HFFc6 (cell line): Measurements from ENCODE around the gene NAV1. TPM values are rescaled to one million over a fixed set of nuclear protein-coding genes. Genes with fewer than 3 reads are reported as not detected.

Source experiments
- DNase-seq: peaks from one replicate; pipeline ENCODE4 v3.0.0-alpha.2; 2018
- H3K27ac Mint-ChIP-seq: 2 replicates; pipeline ENCODE4 v1.8.0; 2020; ENCODE audit warnings: mild to moderate bottlenecking, mixed read lengths
- H3K27me3 Mint-ChIP-seq: 2 replicates; pipeline ENCODE4 v1.8.0; 2021; ENCODE audit warnings: mild to moderate bottlenecking, moderate library complexity, mixed read lengths; ENCODE audit not compliant: insufficient read depth
- H3K36me3 Mint-ChIP-seq: 2 replicates; pipeline ENCODE4 v1.8.0; 2021; ENCODE audit warnings: low read depth, mixed read lengths
- H3K4me1 Mint-ChIP-seq: 2 replicates; pipeline ENCODE4 v1.8.0; 2020; ENCODE audit warnings: low read depth, mixed read lengths
- H3K4me3 Mint-ChIP-seq: 2 replicates; pipeline ENCODE4 v1.8.0; 2020; ENCODE audit warnings: mild to moderate bottlenecking, moderate library complexity, mixed read lengths
- H3K9me3 Mint-ChIP-seq: 2 replicates; pipeline ENCODE4 v1.8.0; 2020; ENCODE audit warnings: mild to moderate bottlenecking, mixed read lengths
- total RNA-seq, 6 experiments: library from RNA; stranded (reverse); fragmentation: NEBNext Ultra II Directional; extraction: Animal tissue kit (Norgen Biotek cat#: 25700); gene quantifications; 2 replicates in 1 of 6; 3 replicates in 5 of 6; pipeline ENCODE4 v1.2.3, GENCODE V29; 2021
- TF ChIP-seq, protein P1 (sequence below): fragments of 200-600 bp; sonication (generic); IDR thresholded peaks from 2 replicates; pipeline ENCODE4 v1.5.0; 2021; ENCODE audit warnings: antibody characterized with exemption, mild to moderate bottlenecking

The NAV1 gene
- total RNA-seq, 6 experiments from 2014 or later: 72.9 to 88.0 (median 78.4) TPM

DNA sequence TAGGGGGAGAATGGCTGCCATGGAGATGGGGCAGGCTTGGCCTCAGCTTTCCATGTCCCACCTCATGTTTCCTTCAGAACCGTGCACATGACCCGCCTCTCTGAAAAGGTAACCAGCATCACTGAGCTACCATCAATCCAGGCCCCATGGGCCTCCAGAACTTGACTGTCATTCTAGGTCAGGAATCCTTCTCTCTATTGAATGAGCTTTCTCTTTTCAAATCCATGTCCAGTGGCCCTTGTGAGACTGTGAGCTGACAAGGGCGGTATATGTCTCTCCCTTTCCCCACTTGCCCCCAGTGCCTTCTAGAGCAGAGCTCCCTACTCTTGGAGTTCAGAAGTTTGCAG lies 36.4 kb upstream of the NAV1 start:
- H3K36me3 Mint-ChIP-seq: peaks cover 56% of the 10 kb centered on the region
- peak overlapping the region; percentile 87 for H3K27ac Mint-ChIP-seq
- H3K9me3 Mint-ChIP-seq: no peaks in the 10 kb centered on the region
- DNase-seq: no peak
- H3K4me1 Mint-ChIP-seq: peaks cover 88% of the 10 kb centered on the region
- H3K4me3 Mint-ChIP-seq: peak overlapping the region; percentile 93
- TF ChIP-seq, protein P1, sequence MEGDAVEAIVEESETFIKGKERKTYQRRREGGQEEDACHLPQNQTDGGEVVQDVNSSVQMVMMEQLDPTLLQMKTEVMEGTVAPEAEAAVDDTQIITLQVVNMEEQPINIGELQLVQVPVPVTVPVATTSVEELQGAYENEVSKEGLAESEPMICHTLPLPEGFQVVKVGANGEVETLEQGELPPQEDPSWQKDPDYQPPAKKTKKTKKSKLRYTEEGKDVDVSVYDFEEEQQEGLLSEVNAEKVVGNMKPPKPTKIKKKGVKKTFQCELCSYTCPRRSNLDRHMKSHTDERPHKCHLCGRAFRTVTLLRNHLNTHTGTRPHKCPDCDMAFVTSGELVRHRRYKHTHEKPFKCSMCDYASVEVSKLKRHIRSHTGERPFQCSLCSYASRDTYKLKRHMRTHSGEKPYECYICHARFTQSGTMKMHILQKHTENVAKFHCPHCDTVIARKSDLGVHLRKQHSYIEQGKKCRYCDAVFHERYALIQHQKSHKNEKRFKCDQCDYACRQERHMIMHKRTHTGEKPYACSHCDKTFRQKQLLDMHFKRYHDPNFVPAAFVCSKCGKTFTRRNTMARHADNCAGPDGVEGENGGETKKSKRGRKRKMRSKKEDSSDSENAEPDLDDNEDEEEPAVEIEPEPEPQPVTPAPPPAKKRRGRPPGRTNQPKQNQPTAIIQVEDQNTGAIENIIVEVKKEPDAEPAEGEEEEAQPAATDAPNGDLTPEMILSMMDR: no peak
- H3K27me3 Mint-ChIP-seq: peaks cover 17% of the 10 kb centered on the region

DNA sequence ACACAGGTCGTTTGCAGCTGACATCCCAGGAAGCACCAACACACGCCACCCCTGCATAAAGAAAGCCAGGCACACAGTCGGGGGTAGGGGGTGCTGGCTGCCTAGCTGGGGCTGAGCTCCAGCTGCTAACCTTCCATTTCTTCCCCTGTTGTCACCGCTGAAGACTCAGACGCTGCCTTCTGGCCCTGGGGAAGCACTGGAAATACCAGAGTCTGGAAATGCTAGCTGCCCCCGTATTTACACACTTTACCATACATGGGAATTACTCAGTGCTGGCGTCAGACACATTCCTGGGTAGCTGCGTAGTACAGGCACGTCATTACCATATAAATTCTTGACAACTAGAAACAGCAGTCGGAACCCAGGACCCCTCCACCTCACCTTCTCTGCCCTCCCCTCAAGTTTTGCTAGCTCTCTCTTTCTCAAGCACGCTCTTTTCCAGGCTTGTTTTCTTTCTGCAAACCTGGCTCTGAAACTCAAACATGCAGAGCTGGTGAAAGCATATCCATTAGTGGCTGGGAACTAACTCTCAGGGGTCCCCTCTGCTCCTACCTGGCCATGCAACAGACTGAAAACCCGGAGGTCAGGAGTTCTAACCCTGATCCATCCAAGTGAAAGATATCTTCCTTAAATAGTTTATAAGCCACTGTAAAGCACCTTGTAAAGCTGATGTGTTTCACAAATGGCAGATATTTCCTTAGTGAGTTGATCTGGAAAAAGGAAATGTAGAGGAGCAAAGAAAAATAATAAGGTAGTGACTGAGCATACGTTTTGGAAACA lies 35.3 kb upstream of the NAV1 start:
- TF ChIP-seq, protein P1: no peak
- no peaks in the 10 kb centered on the region for H3K9me3 Mint-ChIP-seq
- peak; percentile 92 for DNase-seq
- peak overlapping the region; percentile 93 for H3K4me3 Mint-ChIP-seq
- H3K4me1 Mint-ChIP-seq: peaks cover 89% of the 10 kb centered on the region
- peaks cover 46% of the 10 kb centered on the region for H3K36me3 Mint-ChIP-seq
- peaks cover 12% of the 10 kb centered on the region for H3K27me3 Mint-ChIP-seq
- H3K27ac Mint-ChIP-seq: peak overlapping the region; percentile 87

DNA sequence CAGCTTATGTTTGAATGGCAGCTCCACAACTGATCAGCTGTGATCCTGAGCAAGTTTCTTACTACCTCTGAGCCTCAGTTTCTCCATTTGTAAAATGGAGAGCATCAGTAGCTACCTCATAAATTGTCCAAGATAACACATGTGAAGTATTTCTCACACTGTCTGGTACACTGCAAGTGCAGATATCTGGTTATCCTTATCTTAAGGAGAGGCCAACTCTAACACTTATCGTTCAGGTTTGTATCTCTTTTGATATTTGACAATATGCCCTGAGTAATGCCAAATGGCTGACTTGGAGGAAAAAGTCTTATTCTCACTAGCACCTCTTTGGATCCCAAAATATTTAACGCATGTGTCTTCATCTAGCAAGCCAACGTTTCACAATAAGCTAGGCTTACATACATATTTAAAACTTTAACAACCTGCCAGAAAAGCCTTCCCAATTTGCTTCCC lies 34.7 kb upstream of the NAV1 start:
- Mint-ChIP-seq H3K4me1 (peaks cover 89% of the 10 kb centered on the region), H3K36me3 (peaks cover 40% of the 10 kb centered on the region), H3K4me3 (peak overlapping the region; percentile 93), H3K27me3 (peaks cover 12% of the 10 kb centered on the region), H3K27ac (peak overlapping the region; percentile 87), H3K9me3 (no peaks in the 10 kb centered on the region)
- DNase-seq: no peak
- TF ChIP-seq, protein P1: no peak

DNA sequence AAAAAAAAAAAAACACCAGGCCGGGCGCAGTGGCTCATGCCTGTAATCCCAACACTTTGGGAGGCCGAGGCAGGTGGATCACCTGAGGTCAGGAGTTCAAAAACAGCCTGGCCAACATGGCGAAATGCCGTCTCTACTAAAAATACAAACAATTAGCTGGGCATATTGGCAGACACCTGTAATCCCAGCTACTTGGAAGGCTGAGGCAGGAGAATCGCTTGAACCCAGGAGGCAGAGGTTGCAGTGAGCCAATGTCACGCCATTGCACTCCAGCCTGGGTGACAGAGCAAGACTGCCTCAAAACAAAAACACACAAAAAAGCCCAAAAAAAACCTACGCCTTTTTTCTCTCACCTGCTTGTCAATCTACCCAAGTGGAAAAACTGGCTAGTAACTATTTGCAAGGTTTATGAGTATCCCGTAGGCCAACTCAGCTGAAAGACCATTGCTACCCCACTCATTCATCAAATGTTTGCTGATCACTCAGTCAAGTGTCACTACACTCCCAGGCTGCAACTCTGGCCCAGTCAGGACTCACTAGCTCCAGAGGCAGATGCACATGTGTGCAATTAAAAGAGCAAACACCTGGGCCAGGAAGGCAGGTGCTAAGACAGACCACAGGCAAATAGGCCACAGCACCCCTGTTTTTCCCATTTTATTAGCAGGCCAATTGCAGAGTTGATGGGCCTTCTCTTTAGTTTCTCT lies 34.0 kb upstream of the NAV1 start:
- Mint-ChIP-seq H3K9me3 (no peaks in the 10 kb centered on the region), H3K27me3 (peaks cover 9% of the 10 kb centered on the region), H3K4me3 (peak overlapping the region; percentile 93), H3K36me3 (peaks cover 33% of the 10 kb centered on the region), H3K4me1 (peaks cover 89% of the 10 kb centered on the region), H3K27ac (peak overlapping the region; percentile 87)
- TF ChIP-seq, protein P1: no peak
- no peak for DNase-seq

DNA sequence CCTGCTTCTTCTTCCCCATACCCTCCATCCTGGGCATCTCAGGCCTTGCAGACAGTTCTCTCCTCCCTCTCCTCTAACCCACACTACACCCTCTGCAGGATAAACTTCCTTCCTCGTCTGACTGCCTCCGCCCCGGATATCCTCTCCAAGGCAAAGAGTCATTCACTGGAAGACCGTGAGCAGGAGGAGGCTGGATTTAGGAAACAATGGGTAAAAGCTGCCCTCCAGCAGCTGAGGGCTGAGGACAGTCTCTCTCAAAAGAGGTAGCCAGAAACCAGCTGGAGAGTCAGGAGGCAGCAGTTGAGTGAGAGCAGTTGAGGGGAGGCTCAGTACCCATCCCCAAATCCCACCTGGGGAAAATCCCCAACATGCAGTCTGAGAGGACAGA lies 33.4 kb upstream of the NAV1 start:
- Mint-ChIP-seq H3K9me3 (no peaks in the 10 kb centered on the region), H3K36me3 (peaks cover 27% of the 10 kb centered on the region), H3K27ac (peak overlapping the region; percentile 87), H3K27me3 (peaks cover 9% of the 10 kb centered on the region), H3K4me3 (peak overlapping the region; percentile 93), H3K4me1 (peaks cover 89% of the 10 kb centered on the region)
- TF ChIP-seq, protein P1: peak; percentile 23; the same call in 1 of the 2 replicates
- peak; percentile 59 for DNase-seq
